H1 (cell line): ENCODE data around the gene MS4A5. TPM values are rescaled to one million over a fixed set of nuclear protein-coding genes. Genes with fewer than 3 reads are reported as not detected.

Source experiments
- EZH2 ChIP-seq: fragments of 200-600 bp; sonication (generic); IDR thresholded peaks from 2 replicates; pipeline ENCODE4 v1.7.1; 2012; ENCODE audit warnings: low read depth, mild to moderate bottlenecking, moderate library complexity, low read length, inconsistent platforms; ENCODE audit not compliant: severe bottlenecking
- MAFK ChIP-seq: IDR thresholded peaks from 2 replicates; pipeline ENCODE4 v1.6.1; 2012; ENCODE audit warnings: low read depth, mild to moderate bottlenecking, improper control_type of control experiment, low read length
- PHF8 ChIP-seq: fragments of 200-600 bp; sonication (generic); conservative IDR thresholded peaks from 2 replicates; pipeline ENCODE4 v1.7.1; 2012; ENCODE audit warnings: low read depth, mild to moderate bottlenecking, inconsistent platforms, low read length, moderate library complexity
- POU5F1 ChIP-seq: IDR thresholded peaks from 2 replicates; pipeline ENCODE4 v1.6.1; 2011; ENCODE audit warnings: low read depth, mild to moderate bottlenecking, low read length, moderate library complexity
- SIRT6 ChIP-seq: IDR thresholded peaks from one replicate; pipeline ENCODE4 v1.7.1; 2012; ENCODE audit warnings: low read length, inconsistent platforms
- SIX5 ChIP-seq: IDR thresholded peaks from 2 replicates; pipeline ENCODE4 v1.6.1; 2011; ENCODE audit warnings: mild to moderate bottlenecking, low read depth, low read length
- SP4 ChIP-seq: IDR thresholded peaks from 2 replicates; pipeline ENCODE4 v1.6.1; 2012; ENCODE audit warnings: low read length, inconsistent platforms
- TAF1 ChIP-seq: IDR thresholded peaks from 2 replicates; pipeline ENCODE4 v1.6.1; 2011; ENCODE audit warnings: mild to moderate bottlenecking, low read depth, low read length
- polyA plus RNA-seq, 7 experiments: library from polyadenylated mRNA; depleted of rRNA in 3 of 7; stranded (reverse) in 5 of 7; unstranded in 2 of 7; fragments of >200 nt in 5 of 7; fragments of 200-250 nt in 2 of 7; gene quantifications; 1 replicate in 5 of 7; 2 replicates in 1 of 7; 4 replicates in 1 of 7; pipeline versions ENCODE4 v1.2.1 to v1.2.3, GENCODE V29; 2011 to 2013; ENCODE audit warnings: missing spikeins in 2 of 7, mixed read lengths in 2 of 7
- total RNA-seq: library from RNA; stranded (reverse); fragmentation: NEBNext Ultra II Directional; extraction: Animal tissue kit (Norgen Biotek cat#: 25700); gene quantifications from 2 replicates; pipeline ENCODE4 v1.2.1, GENCODE V29; 2021

Gene MS4A5
- total and polyA plus RNA-seq, 2 of the 8 experiments (the other 6 are each of a cell fraction or from before 2014, with no cell fraction given): not detected

DNA sequence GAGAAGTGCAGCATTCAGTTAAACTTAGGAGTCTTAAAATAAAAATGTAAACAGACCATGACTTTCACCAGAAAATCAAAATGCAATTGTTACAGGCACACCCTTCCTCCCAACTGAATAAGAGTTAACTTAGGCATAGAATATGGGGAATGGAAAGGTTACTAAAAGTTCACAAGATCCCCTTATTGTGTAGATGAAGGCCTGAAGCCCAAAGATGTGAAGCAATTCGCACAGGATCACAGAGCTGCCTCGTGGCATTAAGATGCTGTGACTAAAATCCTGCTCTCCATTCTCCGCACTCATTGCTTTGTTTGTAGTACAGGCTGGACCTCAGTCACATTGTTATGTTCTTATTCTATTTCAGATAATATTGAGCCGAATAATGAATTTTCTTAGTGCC, 4.0 kb downstream of the MS4A5 start (continued):
- no peak for TF ChIP-seq MAFK
- no peak for TF ChIP-seq TAF1
- TF ChIP-seq EZH2: no peak
- TF ChIP-seq SP4: no peak
- no peak for TF ChIP-seq POU5F1
- TF ChIP-seq SIRT6: no peak
- TF ChIP-seq PHF8: no peak
- TF ChIP-seq SIX5: no peak
